Prostate gland (tissue), 2 donors: Measurements from ENCODE around the gene CAB39. TPM values are rescaled to one million over a fixed set of nuclear protein-coding genes. Genes with fewer than 3 reads are reported as not detected.

Experiments
- DNase-seq: peaks from one replicate; pipeline ENCODE4 v3.0.0-alpha.2; 2019; ENCODE audit warnings: low spot score
- H3K27ac ChIP-seq, 2 donors: fragments of 200-600 bp; sonication (generic); 2 replicates each; pipeline ENCODE4 v1.5.1; 2017 to 2019
- H3K27me3 ChIP-seq: fragments of 200-600 bp; sonication (generic); replicated peaks from 2 replicates; pipeline ENCODE4 v1.5.1; 2019; ENCODE audit not compliant: insufficient read depth
- H3K36me3 ChIP-seq, 2 donors: fragments of 200-600 bp; sonication (generic); 1 replicate in 1 of 2; 2 replicates in 1 of 2; pipeline versions ENCODE4 v1.5.1 to v1.8.1; 2017 to 2019
- H3K4me1 ChIP-seq: fragments of 200-600 bp; sonication (generic); replicated peaks from 2 replicates; pipeline ENCODE4 v1.5.1; 2019
- H3K4me3 ChIP-seq, 2 donors: fragments of 200-600 bp; sonication (generic); 2 replicates each; pipeline ENCODE4 v1.5.1; 2017 to 2019
- H3K9me3 ChIP-seq: fragments of 200-600 bp; sonication (generic); 2 replicates; pipeline ENCODE4 v1.5.1; 2017
- POLR2A ChIP-seq: fragments of 450-650 bp; IDR thresholded peaks from one replicate; pipeline ENCODE4 v1.6.1; 2016; ENCODE audit warnings: antibody characterized with exemption, mild to moderate bottlenecking
- POLR2AphosphoS5 ChIP-seq: sonication (generic); formaldehyde crosslinking; IDR thresholded peaks from one replicate; pipeline ENCODE4 v1.6.1; 2017; ENCODE audit warnings: antibody characterized with exemption
- WGBS: methylation state at CpG from one replicate; pipeline ENCODE4 v1.1.5; 2018; 5-methylcytosine and 5-hydroxymethylcytosine counted together
- intact Hi-C: fragments of 100-400 bp; cut with DNase I; formaldehyde crosslinking; loops from one replicate; pipeline ENCODE4 v1.14.2; 2022
- total RNA-seq, 2 donors: library from RNA; depleted of rRNA; stranded (reverse); fragments of >200 nt; gene quantifications; one replicate each; pipeline ENCODE4 v1.1.0, GENCODE V29; 2016
- TF ChIP-seq, protein P1 (sequence below), 4 experiments: fragments of 200-600 bp in 2 of 4; fragments of 450-650 bp in 2 of 4; sonication (generic) in 2 of 4; IDR thresholded peaks; 1 replicate in 3 of 4; 2 replicates in 1 of 4; pipeline ENCODE4 v1.5.1; 2016 to 2019; ENCODE audit warnings: antibody characterized with exemption in 4 of 4, mild to moderate bottlenecking in 2 of 4, moderate library complexity in 2 of 4

The CAB39 gene
- total RNA-seq, 2 donors from 2014 or later: 75.4 to 105 TPM

- peaks cover 4% of the 10 kb centered on the region for H3K4me1 ChIP-seq
- no peak overlapping the region for H3K4me3 ChIP-seq
- WGBS: 73% methylated on average over 10 of the region's 10 CpGs
- no peak overlapping the region for H3K27ac ChIP-seq
- H3K36me3 ChIP-seq: no peaks in the 10 kb centered on the region
- DNase-seq: no peak
- TF ChIP-seq POLR2AphosphoS5 (no peak), POLR2A (no peak)
- TF ChIP-seq, protein P1, sequence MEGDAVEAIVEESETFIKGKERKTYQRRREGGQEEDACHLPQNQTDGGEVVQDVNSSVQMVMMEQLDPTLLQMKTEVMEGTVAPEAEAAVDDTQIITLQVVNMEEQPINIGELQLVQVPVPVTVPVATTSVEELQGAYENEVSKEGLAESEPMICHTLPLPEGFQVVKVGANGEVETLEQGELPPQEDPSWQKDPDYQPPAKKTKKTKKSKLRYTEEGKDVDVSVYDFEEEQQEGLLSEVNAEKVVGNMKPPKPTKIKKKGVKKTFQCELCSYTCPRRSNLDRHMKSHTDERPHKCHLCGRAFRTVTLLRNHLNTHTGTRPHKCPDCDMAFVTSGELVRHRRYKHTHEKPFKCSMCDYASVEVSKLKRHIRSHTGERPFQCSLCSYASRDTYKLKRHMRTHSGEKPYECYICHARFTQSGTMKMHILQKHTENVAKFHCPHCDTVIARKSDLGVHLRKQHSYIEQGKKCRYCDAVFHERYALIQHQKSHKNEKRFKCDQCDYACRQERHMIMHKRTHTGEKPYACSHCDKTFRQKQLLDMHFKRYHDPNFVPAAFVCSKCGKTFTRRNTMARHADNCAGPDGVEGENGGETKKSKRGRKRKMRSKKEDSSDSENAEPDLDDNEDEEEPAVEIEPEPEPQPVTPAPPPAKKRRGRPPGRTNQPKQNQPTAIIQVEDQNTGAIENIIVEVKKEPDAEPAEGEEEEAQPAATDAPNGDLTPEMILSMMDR (IDR thresholded peaks at IDR 0.05): no peak
- intact Hi-C loops: no loop called here
- H3K9me3 ChIP-seq: no peaks in the 10 kb centered on the region
- no peaks in the 10 kb centered on the region for H3K27me3 ChIP-seq
These were observed 110.8 kb downstream of the CAB39 start for GRCh38 chr2:230823264-230823964.

- intact Hi-C loops: loop anchor here (2.0 kb wide), 2 partner anchors 162 to 228 kb away; no protein-coding TSS in a partner anchor
- no peak overlapping the region for H3K27ac ChIP-seq
- DNase-seq: peak; percentile 69
- H3K4me1 ChIP-seq: peaks cover 4% of the 10 kb centered on the region
- H3K9me3 ChIP-seq: no peaks in the 10 kb centered on the region
- H3K36me3 ChIP-seq: no peaks in the 10 kb centered on the region
- TF ChIP-seq, protein P1 (IDR thresholded peaks at IDR 0.05): peak in 3 of 4 experiments; percentile 68 to 78 (median 68)
- TF ChIP-seq POLR2AphosphoS5 (peak; percentile 7), POLR2A (no peak)
- H3K27me3 ChIP-seq: no peaks in the 10 kb centered on the region
- WGBS: 22% methylated on average over 14 of the region's 14 CpGs
- peak overlapping the region in 1 of 2 donors; percentile 14 for H3K4me3 ChIP-seq
These were observed 111.8 kb downstream of the CAB39 start for GRCh38 chr2:230824406-230824978.

GRCh38 chr2:230825354-230825753, 112.7 kb downstream of the CAB39 start:
- H3K4me1 ChIP-seq: peaks cover 4% of the 10 kb centered on the region
- intact Hi-C loops: loop anchor here (2.0 kb wide), 2 partner anchors 161 to 227 kb away; no protein-coding TSS in a partner anchor
- no peak overlapping the region for H3K27ac ChIP-seq
- no peaks in the 10 kb centered on the region for H3K27me3 ChIP-seq
- no peak overlapping the region for H3K4me3 ChIP-seq
- no peak for DNase-seq
- WGBS: 38% methylated on average over 1 of the region's 1 CpG
- H3K9me3 ChIP-seq: no peaks in the 10 kb centered on the region
- no peaks in the 10 kb centered on the region for H3K36me3 ChIP-seq
- TF ChIP-seq, protein P1 (IDR thresholded peaks at IDR 0.05): no peak
- TF ChIP-seq POLR2A (no peak), POLR2AphosphoS5 (no peak)

- Histone ChIP-seq H3K27ac (no peak overlapping the region), H3K36me3 (no peaks in the 10 kb centered on the region), H3K9me3 (no peaks in the 10 kb centered on the region), H3K27me3 (no peaks in the 10 kb centered on the region), H3K4me1 (peaks cover 4% of the 10 kb centered on the region), H3K4me3 (peak overlapping the region; percentile 17 to 26)
- TF ChIP-seq POLR2AphosphoS5 (no peak), POLR2A (no peak)
- TF ChIP-seq, protein P1 (IDR thresholded peaks at IDR 0.05): no peak
- WGBS: 39% methylated on average over 27 of the region's 36 CpGs
- no peak for DNase-seq
- intact Hi-C loops: no loop called here
These were observed 115.2 kb downstream of the CAB39 start for GRCh38 chr2:230827774-230828271.
